Raji (cell line): ENCODE results near the gene PLIN5.

Experiments used
- POLR2A ChIP-seq: IDR thresholded peaks from 2 replicates; pipeline ENCODE4 v1.6.1; 2011; ENCODE audit warnings: low read depth, low read length, control low read depth; ENCODE audit not compliant: insufficient read depth

Gene PLIN5

GRCh38 chr19:4554717-4555116 is 19.7 kb upstream of the PLIN5 start:
- no peak for TF ChIP-seq POLR2A

- TF ChIP-seq POLR2A: no peak
Observed at GRCh38 chr19:4553775-4554174, 18.8 kb upstream of the PLIN5 start.

- TF ChIP-seq POLR2A: no peak
Observed at GRCh38 chr19:4553092-4553695, 18.2 kb upstream of the PLIN5 start.

GRCh38 chr19:4552525-4552819 is 17.4 kb upstream of the PLIN5 start:
- TF ChIP-seq POLR2A: no peak

GRCh38 chr19:4550479-4551050 is 15.5 kb upstream of the PLIN5 start:
- TF ChIP-seq POLR2A: no peak

GRCh38 chr19:4550018-4550417 is 15.0 kb upstream of the PLIN5 start:
- no peak for TF ChIP-seq POLR2A

- TF ChIP-seq POLR2A: no peak
Observed at GRCh38 chr19:4548238-4548584, 13.2 kb upstream of the PLIN5 start.

GRCh38 chr19:4547303-4548237 is 12.5 kb upstream of the PLIN5 start:
- TF ChIP-seq POLR2A: no peak

GRCh38 chr19:4543842-4544647 is 9.0 kb upstream of the PLIN5 start:
- TF ChIP-seq POLR2A: no peak

- no peak for TF ChIP-seq POLR2A
Observed at GRCh38 chr19:4542896-4543841, 8.1 kb upstream of the PLIN5 start.

GRCh38 chr19:4541114-4541805 is 6.2 kb upstream of the PLIN5 start:
- no peak for TF ChIP-seq POLR2A

- TF ChIP-seq POLR2A: 0 out of 2 replicates have a peak, but pooled peaks have one; percentile 17
Observed at GRCh38 chr19:4539693-4540581, 4.9 kb upstream of the PLIN5 start, which contains the start of gene LRG1. Gene LRG1 (minus strand): TSS chr19:4540036. CDS start chr19:4540013, 23 bp downstream.

GRCh38 chr19:4539169-4539692 is 4.2 kb upstream of the PLIN5 start:
- no peak for TF ChIP-seq POLR2A

GRCh38 chr19:4538601-4538954 is 3.6 kb upstream of the PLIN5 start:
- no peak for TF ChIP-seq POLR2A
